T-helper 1 cell (primary cell): ENCODE data around the gene MPPED1.

Experiments
- DNase-seq, 5 donors: peaks; one replicate each; pipeline ENCODE4 v3.0.0-alpha.2; 2012 to 2020

Gene MPPED1

GRCh38 chr22:43550024-43550620 is 138.3 kb downstream of the MPPED1 start:
- DNase-seq = no peak

GRCh38 chr22:43550672-43551071 is 138.9 kb downstream of the MPPED1 start:
- DNase-seq = no peak

GRCh38 chr22:43553451-43554258 is 141.8 kb downstream of the MPPED1 start:
- DNase-seq = no peak

- DNase-seq = no peak
Observed at GRCh38 chr22:43554259-43554636, 142.4 kb downstream of the MPPED1 start.

- DNase-seq = no peak
Observed at GRCh38 chr22:43554694-43555365, 143.0 kb downstream of the MPPED1 start.

- no peak for DNase-seq
Observed at GRCh38 chr22:43555561-43556515, 144.0 kb downstream of the MPPED1 start.
